HepG2 (cell line): ENCODE data around the gene CCN6. TPM values are rescaled to one million over a fixed set of nuclear protein-coding genes. Genes with fewer than 3 reads are reported as not detected.
A peak's percentile ranks its signal among the peaks of the same experiment; 100 is the strongest.

Source experiments
- GATAD1 ChIP-seq: IDR thresholded peaks from 2 replicates; pipeline ENCODE4 v1.6.1; 2016; ENCODE audit warnings: missing genetic modification reagents, missing compliant biosample characterization
- HMGXB3 ChIP-seq: sonication (generic); formaldehyde crosslinking; IDR thresholded peaks from 2 replicates; pipeline ENCODE4 v1.4.0; 2020; ENCODE audit warnings: missing genetic modification reagents, borderline replicate concordance
- HOXA3 ChIP-seq: sonication (generic); formaldehyde crosslinking; IDR thresholded peaks from 2 replicates; pipeline ENCODE4 v1.5.0; 2020; ENCODE audit warnings: missing genetic modification reagents
- NCOA1 ChIP-seq: sonication (generic); formaldehyde crosslinking; IDR thresholded peaks from 2 replicates; pipeline ENCODE4 v1.9.0; 2021; ENCODE audit warnings: missing genetic modification reagents
- NR2F2 ChIP-seq: IDR thresholded peaks from 2 replicates; pipeline ENCODE4 v1.6.1; 2012; ENCODE audit warnings: low read depth, inconsistent platforms, borderline replicate concordance
- RCOR2 ChIP-seq: IDR thresholded peaks from 2 replicates; pipeline ENCODE4 v1.6.1; 2016; ENCODE audit warnings: missing biosample characterization, missing genetic modification reagents
- SMAD9 ChIP-seq: sonication (generic); formaldehyde crosslinking; IDR thresholded peaks from 2 replicates; pipeline ENCODE4 v1.5.1; 2020; ENCODE audit warnings: mild to moderate bottlenecking, missing genetic modification reagents
- ZBTB38 ChIP-seq: sonication (generic); formaldehyde crosslinking; IDR thresholded peaks from 2 replicates; pipeline ENCODE4 v1.5.1; 2020; ENCODE audit warnings: mild to moderate bottlenecking, missing genetic modification reagents
- ZFX ChIP-seq: sonication (generic); formaldehyde crosslinking; IDR thresholded peaks from 2 replicates; pipeline ENCODE4 v1.4.0; 2020; ENCODE audit warnings: mild to moderate bottlenecking, low read depth, missing genetic modification reagents, moderate library complexity
- ZMYM2 ChIP-seq: sonication (generic); formaldehyde crosslinking; IDR thresholded peaks from 2 replicates; pipeline ENCODE4 v1.8.0; 2022; ENCODE audit warnings: mild to moderate bottlenecking, missing genetic modification reagents
- ZNF143 ChIP-seq: sonication (generic); formaldehyde crosslinking; IDR thresholded peaks from 2 replicates; pipeline ENCODE4 v1.4.0; 2020; ENCODE audit warnings: missing genetic modification reagents
- ZNF234 ChIP-seq: sonication (generic); formaldehyde crosslinking; conservative IDR thresholded peaks from 2 replicates; pipeline ENCODE4 v1.5.1; 2020; ENCODE audit warnings: mild to moderate bottlenecking, missing genetic modification reagents
- ZNF263 ChIP-seq: sonication (generic); formaldehyde crosslinking; IDR thresholded peaks from 2 replicates; pipeline ENCODE4 v1.4.0; 2020; ENCODE audit warnings: missing genetic modification reagents
- ZNF414 ChIP-seq: sonication (generic); formaldehyde crosslinking; IDR thresholded peaks from 2 replicates; pipeline ENCODE4 v1.5.0; 2020; ENCODE audit warnings: missing genetic modification reagents
- ZNF513 ChIP-seq: sonication (generic); formaldehyde crosslinking; conservative IDR thresholded peaks from 2 replicates; pipeline ENCODE4 v1.5.0; 2020; ENCODE audit warnings: missing genetic modification reagents
- ZNF563 ChIP-seq: sonication (generic); formaldehyde crosslinking; IDR thresholded peaks from 2 replicates; pipeline ENCODE4 v1.8.0; 2022; ENCODE audit warnings: mild to moderate bottlenecking, moderate library complexity, missing genetic modification reagents
- ZNF703 ChIP-seq: sonication (generic); formaldehyde crosslinking; IDR thresholded peaks from 2 replicates; pipeline ENCODE4 v1.5.1; 2020; ENCODE audit warnings: missing genetic modification reagents, mild to moderate bottlenecking, moderate library complexity, borderline replicate concordance
- ZNF747 ChIP-seq: sonication (generic); formaldehyde crosslinking; IDR thresholded peaks from 2 replicates; pipeline ENCODE4 v1.8.1; 2023; ENCODE audit warnings: missing genetic modification reagents, mild to moderate bottlenecking, borderline replicate concordance
- ZNF83 ChIP-seq: sonication (generic); formaldehyde crosslinking; IDR thresholded peaks from 2 replicates; pipeline ENCODE4 v1.4.0; 2020; ENCODE audit warnings: missing genetic modification reagents, mild to moderate bottlenecking, borderline replicate concordance
- polyA plus RNA-seq, 8 experiments: library from polyadenylated mRNA; depleted of rRNA in 3 of 8; stranded (reverse) in 7 of 8; unstranded in 1 of 8; fragments of >200 nt; fragmentation: Illumina TruSeq in 4 of 8; extraction: Trizol in 4 of 8; gene quantifications; 2 replicates each; pipeline versions ENCODE4 v1.2.1 to v1.2.3, GENCODE V29; 2011 to 2016; ENCODE audit warnings: low read depth in 4 of 8, missing spikeins in 1 of 8, mixed read lengths in 1 of 8; ENCODE audit not compliant: insufficient read depth in 1 of 8
- total RNA-seq, 5 experiments: library from RNA; depleted of rRNA; stranded (reverse); fragments of >200 nt; fragmentation: Illumina TruSeq; extraction: Trizol; gene quantifications; 2 replicates each; pipeline ENCODE4 v1.2.3, GENCODE V29; 2016; ENCODE audit warnings: low read depth in 1 of 5
- TF ChIP-seq, protein P1 (sequence below): sonication (generic); formaldehyde crosslinking; IDR thresholded peaks from 2 replicates; pipeline ENCODE4 v1.8.1; 2023; ENCODE audit warnings: missing genetic modification reagents, mild to moderate bottlenecking, borderline replicate concordance
- TF ChIP-seq, protein P2 (sequence below): sonication (generic); formaldehyde crosslinking; IDR thresholded peaks from 2 replicates; pipeline ENCODE4 v1.4.0; 2020; ENCODE audit warnings: missing genetic modification reagents

The CCN6 gene
- total and polyA plus RNA-seq, 2 of the 13 experiments (the other 11 are each of a cell fraction or from before 2014, with no cell fraction given) = not detected

- TF ChIP-seq ZBTB38 (CRISPR knock-in tag) = peak; percentile 85
- TF ChIP-seq ZNF83 (CRISPR knock-in tag) = no peak
- peak; percentile 93 for TF ChIP-seq GATAD1 (CRISPR knock-in tag)
- TF ChIP-seq, protein P1, sequence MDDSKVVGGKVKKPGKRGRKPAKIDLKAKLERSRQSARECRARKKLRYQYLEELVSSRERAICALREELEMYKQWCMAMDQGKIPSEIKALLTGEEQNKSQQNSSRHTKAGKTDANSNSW (CRISPR knock-in tag) = no peak; the same call in 1 of the 2 replicates
- 0 out of 2 replicates have a peak, but pooled peaks have one; percentile 38 for TF ChIP-seq NCOA1
- TF ChIP-seq HOXA3 = peak; percentile 76; the same call in 1 of the 2 replicates
- no peak; the same call in 1 of the 2 replicates for TF ChIP-seq HMGXB3 (CRISPR knock-in tag)
- peak; percentile 85 for TF ChIP-seq ZFX (CRISPR knock-in tag)
- TF ChIP-seq ZNF414 (CRISPR knock-in tag) = no peak
- TF ChIP-seq ZNF747 = 0 out of 2 replicates have a peak, but pooled peaks have one; percentile 75
- TF ChIP-seq ZNF563 (CRISPR knock-in tag) = peak; percentile 48; the same call in 1 of the 2 replicates
- TF ChIP-seq ZMYM2 (CRISPR knock-in tag) = no peak
- peak; percentile 35; the same call in 1 of the 2 replicates for TF ChIP-seq RCOR2 (CRISPR knock-in tag)
- TF ChIP-seq NR2F2 = peak; percentile 8; the same call in 1 of the 2 replicates
- TF ChIP-seq, protein P2, sequence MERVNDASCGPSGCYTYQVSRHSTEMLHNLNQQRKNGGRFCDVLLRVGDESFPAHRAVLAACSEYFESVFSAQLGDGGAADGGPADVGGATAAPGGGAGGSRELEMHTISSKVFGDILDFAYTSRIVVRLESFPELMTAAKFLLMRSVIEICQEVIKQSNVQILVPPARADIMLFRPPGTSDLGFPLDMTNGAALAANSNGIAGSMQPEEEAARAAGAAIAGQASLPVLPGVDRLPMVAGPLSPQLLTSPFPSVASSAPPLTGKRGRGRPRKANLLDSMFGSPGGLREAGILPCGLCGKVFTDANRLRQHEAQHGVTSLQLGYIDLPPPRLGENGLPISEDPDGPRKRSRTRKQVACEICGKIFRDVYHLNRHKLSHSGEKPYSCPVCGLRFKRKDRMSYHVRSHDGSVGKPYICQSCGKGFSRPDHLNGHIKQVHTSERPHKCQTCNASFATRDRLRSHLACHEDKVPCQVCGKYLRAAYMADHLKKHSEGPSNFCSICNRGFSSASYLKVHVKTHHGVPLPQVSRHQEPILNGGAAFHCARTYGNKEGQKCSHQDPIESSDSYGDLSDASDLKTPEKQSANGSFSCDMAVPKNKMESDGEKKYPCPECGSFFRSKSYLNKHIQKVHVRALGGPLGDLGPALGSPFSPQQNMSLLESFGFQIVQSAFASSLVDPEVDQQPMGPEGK (CRISPR knock-in tag) = no peak; the same call in 1 of the 2 replicates
- no peak for TF ChIP-seq ZNF513 (CRISPR knock-in tag)
- TF ChIP-seq ZNF263 (CRISPR knock-in tag) = peak; percentile 59
- no peak for TF ChIP-seq ZNF703 (CRISPR knock-in tag)
- TF ChIP-seq ZNF234 (CRISPR knock-in tag) = no peak
- TF ChIP-seq ZNF143 (CRISPR knock-in tag) = peak; percentile 51; the same call in 1 of the 2 replicates
- TF ChIP-seq SMAD9 (CRISPR knock-in tag) = no peak
These were observed 33.4 kb downstream of the CCN6 start, which contains the start of the genes FAM229B and TUBE1 (continued) for GRCh38 chr6:112087136-112087911.
